RWPE2 (cell line): Measurements from ENCODE around the gene GMPR.
A peak's percentile ranks its signal among the peaks of the same experiment; 100 is the strongest.

Experiments
- ATAC-seq: fragments of 200-7000 bp; cut with Tn5 transposase; 3 replicates; pipeline ENCODE4 v1.9.1; 2021; ENCODE audit warnings: low read depth
- DNase-seq: peaks from one replicate; pipeline ENCODE4 v3.0.0-alpha.2; 2020; ENCODE audit warnings: low spot score
- H3K27ac ChIP-seq: fragments of 450-650 bp; 2 replicates; pipeline ENCODE4 v1.5.1; 2017; ENCODE audit warnings: mild to moderate bottlenecking; ENCODE audit not compliant: poor library complexity, severe bottlenecking
- H3K27me3 ChIP-seq: fragments of 250-450 bp; sonication (Bioruptor Pico); 2 replicates; pipeline ENCODE4 v1.5.1; 2021; ENCODE audit warnings: mild to moderate bottlenecking, moderate library complexity; ENCODE audit not compliant: insufficient read depth, poor library complexity, severe bottlenecking
- H3K36me3 ChIP-seq: fragments of 250-450 bp; sonication (Bioruptor Pico); 2 replicates; pipeline ENCODE4 v1.5.1; 2020; ENCODE audit warnings: low read depth, mild to moderate bottlenecking, moderate library complexity
- H3K4me1 ChIP-seq: fragments of 250-450 bp; sonication (Bioruptor Pico); 2 replicates; pipeline ENCODE4 v1.5.1; 2021; ENCODE audit warnings: mild to moderate bottlenecking, moderate library complexity; ENCODE audit not compliant: insufficient read depth, poor library complexity, severe bottlenecking
- H3K4me3 ChIP-seq: fragments of 250-450 bp; sonication (Bioruptor Pico); 2 replicates; pipeline ENCODE4 v1.5.1; 2021; ENCODE audit warnings: mild to moderate bottlenecking, moderate library complexity; ENCODE audit not compliant: severe bottlenecking
- H3K9me3 ChIP-seq: fragments of 250-450 bp; sonication (Bioruptor Pico); 2 replicates; pipeline ENCODE4 v1.5.1; 2021; ENCODE audit warnings: mild to moderate bottlenecking, moderate library complexity; ENCODE audit not compliant: severe bottlenecking
- CTCF ChIP-seq: fragments of 450-650 bp; IDR thresholded peaks from one replicate; pipeline ENCODE4 v1.5.1; 2017; ENCODE audit warnings: mild to moderate bottlenecking, moderate library complexity; ENCODE audit not compliant: poor library complexity, severe bottlenecking

Gene GMPR

GRCh38 chr6:16339265-16339587 lies 100.8 kb downstream of the GMPR start:
- H3K36me3 ChIP-seq = no peaks in the 10 kb centered on the region
- ATAC-seq = no peak

GRCh38 chr6:16343593-16343992 lies 105.2 kb downstream of the GMPR start:
- no peaks in the 10 kb centered on the region for H3K9me3 ChIP-seq
- H3K4me3 ChIP-seq = no peak overlapping the region
- no peaks in the 10 kb centered on the region for H3K36me3 ChIP-seq
- no peak for DNase-seq
- no peak for ATAC-seq
- no peaks in the 10 kb centered on the region for H3K27me3 ChIP-seq
- no peak overlapping the region for H3K27ac ChIP-seq
- peaks cover 22% of the 10 kb centered on the region for H3K4me1 ChIP-seq
- TF ChIP-seq CTCF = no peak

More at GRCh38 chr6:16339265-16339587, 100.8 kb downstream of the GMPR start:
- Histone ChIP-seq H3K4me1 (peaks cover 54% of the 10 kb centered on the region), H3K27ac (peak overlapping the region; percentile 52), H3K4me3 (no peak overlapping the region), H3K27me3 (no peaks in the 10 kb centered on the region), H3K9me3 (no peaks in the 10 kb centered on the region)
- DNase-seq = no peak
- peak; percentile 22 for TF ChIP-seq CTCF

GRCh38 chr6:16344756-16345155 lies 106.4 kb downstream of the GMPR start:
- H3K4me1 ChIP-seq = peaks cover 12% of the 10 kb centered on the region
- no peak for TF ChIP-seq CTCF
- H3K36me3 ChIP-seq = no peaks in the 10 kb centered on the region
- DNase-seq = no peak
- H3K27me3 ChIP-seq = no peaks in the 10 kb centered on the region
- no peaks in the 10 kb centered on the region for H3K9me3 ChIP-seq
- H3K4me3 ChIP-seq = no peak overlapping the region
- no peak for ATAC-seq
- peak overlapping the region; percentile 41 for H3K27ac ChIP-seq
